Liver (tissue), 9 donors: ENCODE measurements around the gene SPDYA. TPM values are rescaled to one million over a fixed set of nuclear protein-coding genes. Genes with fewer than 3 reads are reported as not detected.

Experiments used
- DNase-seq: peaks from one replicate; pipeline ENCODE4 v3.0.0-alpha.2; 2017; ENCODE audit warnings: low spot score
- H3K27ac ChIP-seq, 2 donors: one replicate each; pipeline ENCODE4 v1.7.0; 2013; ENCODE audit warnings: inconsistent platforms in 2 of 2, low read length in 2 of 2, control low read depth in 1 of 2, low read depth in 1 of 2, mild to moderate bottlenecking in 1 of 2
- H3K27me3 ChIP-seq, 4 donors: one replicate each; pipeline versions ENCODE4 v1.6.1 to v1.7.0; 2013; ENCODE audit warnings: low read length in 3 of 4, inconsistent platforms in 1 of 4, mild to moderate bottlenecking in 1 of 4, moderate library complexity in 1 of 4; ENCODE audit not compliant: control insufficient read depth in 4 of 4, insufficient read depth in 4 of 4
- H3K36me3 ChIP-seq, 4 donors: one replicate each; pipeline versions ENCODE4 v1.6.1 to v1.7.0; 2013; ENCODE audit warnings: low read length in 3 of 4, mild to moderate bottlenecking in 3 of 4, low read depth in 1 of 4, moderate library complexity in 1 of 4; ENCODE audit not compliant: control insufficient read depth in 4 of 4, insufficient read depth in 3 of 4
- H3K4me1 ChIP-seq, 4 donors: one replicate each; pipeline versions ENCODE4 v1.6.1 to v1.7.0; 2013; ENCODE audit warnings: low read length in 3 of 4, mild to moderate bottlenecking in 3 of 4, moderate library complexity in 1 of 4; ENCODE audit not compliant: control insufficient read depth in 4 of 4, insufficient read depth in 4 of 4
- H3K4me3 ChIP-seq, 3 donors: one replicate each; pipeline versions ENCODE4 v1.6.1 to v1.7.0; 2013; ENCODE audit warnings: low read length in 3 of 3, control low read depth in 1 of 3, low read depth in 1 of 3, mild to moderate bottlenecking in 1 of 3
- H3K9ac ChIP-seq, 2 donors: one replicate each; pipeline ENCODE4 v1.7.0; 2013; ENCODE audit warnings: low read length in 2 of 2, mild to moderate bottlenecking in 2 of 2, moderate library complexity in 2 of 2, control low read depth in 1 of 2, low read depth in 1 of 2
- H3K9me3 ChIP-seq, 4 donors: one replicate each; pipeline versions ENCODE4 v1.6.1 to v1.7.0; 2013; ENCODE audit warnings: low read length in 3 of 4; ENCODE audit not compliant: control insufficient read depth in 4 of 4
- ATF3 ChIP-seq: IDR thresholded peaks from 2 replicates; pipeline ENCODE4 v1.6.1; 2016; ENCODE audit warnings: antibody characterized with exemption
- CTCF ChIP-seq: fragments of 150-350 bp; IDR thresholded peaks from 2 replicates; pipeline ENCODE4 v1.5.1; 2017; ENCODE audit warnings: improper control_type of control experiment, low read depth, low read length; ENCODE audit not compliant: missing input control
- EGR1 ChIP-seq, 2 donors: IDR thresholded peaks; 2 replicates each; pipeline ENCODE4 v1.6.1; 2016 to 2018; ENCODE audit warnings: antibody characterized with exemption in 2 of 2, low read depth in 2 of 2
- FOXA1 ChIP-seq: IDR thresholded peaks from 2 replicates; pipeline ENCODE4 v1.6.1; 2016; ENCODE audit warnings: antibody characterized with exemption
- FOXA2 ChIP-seq: IDR thresholded peaks from 2 replicates; pipeline ENCODE4 v1.6.1; 2016; ENCODE audit warnings: antibody characterized with exemption
- GABPA ChIP-seq, 2 donors: IDR thresholded peaks in 1 of 2; conservative IDR thresholded peaks in 1 of 2; 2 replicates each; pipeline ENCODE4 v1.6.1; 2016; ENCODE audit warnings: antibody characterized with exemption in 2 of 2, mild to moderate bottlenecking in 1 of 2, moderate library complexity in 1 of 2
- HNF4A ChIP-seq, 2 donors: conservative IDR thresholded peaks; 2 replicates each; pipeline ENCODE4 v1.6.1; 2016; ENCODE audit warnings: antibody characterized with exemption in 2 of 2, mild to moderate bottlenecking in 2 of 2
- HNF4G ChIP-seq: IDR thresholded peaks from 2 replicates; pipeline ENCODE4 v1.6.1; 2016; ENCODE audit warnings: antibody characterized with exemption
- JUND ChIP-seq, 2 donors: IDR thresholded peaks; 2 replicates each; pipeline ENCODE4 v1.6.1; 2016; ENCODE audit warnings: antibody characterized with exemption in 2 of 2
- MAX ChIP-seq: IDR thresholded peaks from 2 replicates; pipeline ENCODE4 v1.6.1; 2016; ENCODE audit warnings: antibody characterized with exemption
- NR2F2 ChIP-seq: IDR thresholded peaks from 2 replicates; pipeline ENCODE4 v1.6.1; 2016; ENCODE audit warnings: antibody characterized with exemption
- RAD21 ChIP-seq, 2 donors: IDR thresholded peaks; 2 replicates each; pipeline ENCODE4 v1.6.1; 2016; ENCODE audit warnings: antibody characterized with exemption in 2 of 2, mild to moderate bottlenecking in 2 of 2
- REST ChIP-seq: IDR thresholded peaks from 2 replicates; pipeline ENCODE4 v1.6.1; 2016; ENCODE audit warnings: antibody characterized with exemption, mild to moderate bottlenecking
- RXRA ChIP-seq, 2 donors: IDR thresholded peaks; 2 replicates each; pipeline ENCODE4 v1.6.1; 2017 to 2018; ENCODE audit warnings: antibody characterized with exemption in 2 of 2, mild to moderate bottlenecking in 1 of 2
- SP1 ChIP-seq: IDR thresholded peaks from 2 replicates; pipeline ENCODE4 v1.6.1; 2018; ENCODE audit warnings: antibody characterized with exemption, mild to moderate bottlenecking
- TAF1 ChIP-seq: conservative IDR thresholded peaks from 2 replicates; pipeline ENCODE4 v1.6.1; 2016; ENCODE audit warnings: antibody characterized with exemption, mild to moderate bottlenecking
- YY1 ChIP-seq: IDR thresholded peaks from 2 replicates; pipeline ENCODE4 v1.6.1; 2016; ENCODE audit warnings: antibody characterized with exemption, mild to moderate bottlenecking
- ZBTB33 ChIP-seq: IDR thresholded peaks from 2 replicates; pipeline ENCODE4 v1.6.1; 2016; ENCODE audit warnings: antibody characterized with exemption
- WGBS: extraction: QIAGEN DNeasy Blood & Tissue Kit; methylation state at CpG from one replicate; pipeline ENCODE4 v1.1.7; 2013; 5-methylcytosine and 5-hydroxymethylcytosine counted together
- polyA plus RNA-seq, 2 donors: library from polyadenylated mRNA; stranded (reverse) in 1 of 2; unstranded in 1 of 2; fragments of 200-250 nt in 1 of 2; fragments of >200 nt in 1 of 2; fragmentation: Nextera tagmentation in 1 of 2; extraction: Ambion mirVana in 1 of 2; gene quantifications; one replicate each; pipeline versions ENCODE4 v1.2.1 to v1.2.3, GENCODE V29; 2013 to 2015
- total RNA-seq, 2 donors: library from RNA; depleted of rRNA; stranded (reverse); fragments of >200 nt; gene quantifications; one replicate each; pipeline ENCODE4 v1.2.3, GENCODE V29; 2014
- donor health status: healthy.
- donor health status: healthy.
- donor health status: healthy.
- donor health status: healthy.
- donor health status: healthy.

The SPDYA gene
- total and polyA plus RNA-seq, 4 donors, result 0.14 to 0.67 (median 0.49) TPM; not detected in 1

- Histone ChIP-seq H3K27ac (no peak overlapping the region), H3K36me3 (peaks cover 3 to 34% (median 30%) of the 10 kb centered on the region in 4 donors), H3K9me3 (no peaks in the 10 kb centered on the region), H3K4me1 (peaks cover 0 to 1% (median 0%) of the 10 kb centered on the region in 4 donors), H3K4me3 (no peak overlapping the region), H3K9ac (no peak overlapping the region), H3K27me3 (no peaks in the 10 kb centered on the region)
- 96% methylated on average over 5 of the region's 5 CpGs for WGBS
- TF ChIP-seq FOXA1 (no peak), HNF4A (conservative IDR thresholded peaks at IDR 0.05) (no peak), NR2F2 (no peak), RAD21 (IDR thresholded peaks at IDR 0.05) (no peak), CTCF (no peak), ATF3 (no peak), HNF4G (no peak), REST (no peak), FOXA2 (no peak), TAF1 (no peak), RXRA (IDR thresholded peaks at IDR 0.05) (no peak), YY1 (no peak), GABPA (IDR thresholded peaks at IDR 0.05 in 1 of 2, conservative IDR thresholded peaks at IDR 0.05 in 1 of 2) (no peak), SP1 (no peak), EGR1 (IDR thresholded peaks at IDR 0.05; ENCODE audit: low read depth in 2 of 2) (no peak), ZBTB33 (no peak), JUND (IDR thresholded peaks at IDR 0.05) (no peak), MAX (no peak)
- no peak for DNase-seq
Observed at GRCh38 chr2:28778392-28778791, 32.2 kb upstream of the SPDYA start.
